NCI-H2171 treated with DMSO at 0.1 percent for 48 hours (cell line): ENCODE measurements around the gene SELENOW.
"Not testable (repeated sequence)": the region's sequence is repeated elsewhere in the genome, so short reads cannot be mapped to it uniquely, and the experiment has no call there.

Source experiments
- DNase-seq: peaks from one replicate; lab custom pipeline; 2025; lab: John Stamatoyannopoulos, UW

SELENOW gene

GRCh38 chr19:47756953-47757608 is 21.4 kb upstream of the SELENOW start:
- no peak for DNase-seq

- DNase-seq, result no peak
Measured at GRCh38 chr19:47757617-47758442, 20.7 kb upstream of the SELENOW start.

- DNase-seq, result no peak
Measured at GRCh38 chr19:47758443-47758804, 20.1 kb upstream of the SELENOW start.

GRCh38 chr19:47760632-47760999 is 17.9 kb upstream of the SELENOW start:
- no peak for DNase-seq

- no peak for DNase-seq
Measured at GRCh38 chr19:47761566-47761965, 16.9 kb upstream of the SELENOW start.

- DNase-seq, result no peak
Measured at GRCh38 chr19:47762151-47762550, 16.4 kb upstream of the SELENOW start.

- DNase-seq, result no peak
Measured at GRCh38 chr19:47762615-47763308, 15.7 kb upstream of the SELENOW start.

GRCh38 chr19:47764705-47765104 is 13.8 kb upstream of the SELENOW start:
- not testable (repeated sequence) for DNase-seq

- no peak for DNase-seq
Measured at GRCh38 chr19:47765523-47766358, 12.8 kb upstream of the SELENOW start.

- no peak for DNase-seq
Measured at GRCh38 chr19:47766359-47766620, 12.2 kb upstream of the SELENOW start.

GRCh38 chr19:47766670-47767069 is 11.8 kb upstream of the SELENOW start:
- DNase-seq, result no peak

- no peak for DNase-seq
Measured at GRCh38 chr19:47767349-47767748, 11.2 kb upstream of the SELENOW start.

- no peak for DNase-seq
Measured at GRCh38 chr19:47768604-47769003, 9.9 kb upstream of the SELENOW start.

GRCh38 chr19:47769534-47769933 is 9.0 kb upstream of the SELENOW start:
- DNase-seq, result no peak

- not testable (repeated sequence) for DNase-seq
Measured at GRCh38 chr19:47771291-47771690, 7.2 kb upstream of the SELENOW start.

- DNase-seq, result peak; percentile 68
Measured at GRCh38 chr19:47776568-47776967, 1.9 kb upstream of the SELENOW start.

- not testable (repeated sequence) for DNase-seq
Measured at GRCh38 chr19:47777245-47778048, 1.1 kb upstream of the SELENOW start.

- DNase-seq, result no peak
Measured at GRCh38 chr19:47778954-47779351, 450 bp downstream of the SELENOW start.

GRCh38 chr19:47779524-47780214 is 1.2 kb downstream of the SELENOW start:
- no peak for DNase-seq

GRCh38 chr19:47780215-47780551 is 1.7 kb downstream of the SELENOW start:
- no peak for DNase-seq
